HG02623 (cell line): ENCODE data around the gene LHX3.

Experiments used
- ATAC-seq: cut with Tn5 transposase; IDR thresholded peaks from one replicate; pipeline ENCODE4 v1.9.1; 2021; ENCODE audit warnings: moderate library complexity; ENCODE audit not compliant: unreplicated experiment

LHX3 gene

DNA sequence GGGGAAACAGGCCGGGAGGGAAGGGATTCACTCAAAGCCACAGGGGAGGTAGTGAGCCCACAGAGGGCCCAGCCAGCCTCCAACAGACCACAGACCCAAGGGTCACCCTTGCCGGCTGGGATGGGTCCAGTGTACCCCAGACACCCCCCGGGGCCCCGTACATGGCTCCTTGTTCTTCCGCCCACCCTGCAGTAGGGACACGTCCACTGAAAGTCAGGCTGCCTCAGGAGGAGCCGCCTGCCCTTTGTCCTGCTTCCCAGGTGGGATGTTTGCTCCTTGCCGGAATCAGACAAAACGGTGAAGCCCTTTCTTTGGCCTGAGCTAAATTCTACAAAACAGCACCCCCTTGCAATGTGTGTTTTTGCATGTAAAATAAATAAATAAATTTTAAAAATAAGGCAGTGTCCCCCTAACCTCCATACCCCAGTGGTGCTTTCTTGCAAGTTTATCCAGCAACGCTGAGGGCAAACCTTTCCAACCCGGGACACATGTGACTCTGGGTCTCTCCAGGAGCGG, 25.8 kb downstream of the LHX3 start:
- ATAC-seq: no peak

DNA sequence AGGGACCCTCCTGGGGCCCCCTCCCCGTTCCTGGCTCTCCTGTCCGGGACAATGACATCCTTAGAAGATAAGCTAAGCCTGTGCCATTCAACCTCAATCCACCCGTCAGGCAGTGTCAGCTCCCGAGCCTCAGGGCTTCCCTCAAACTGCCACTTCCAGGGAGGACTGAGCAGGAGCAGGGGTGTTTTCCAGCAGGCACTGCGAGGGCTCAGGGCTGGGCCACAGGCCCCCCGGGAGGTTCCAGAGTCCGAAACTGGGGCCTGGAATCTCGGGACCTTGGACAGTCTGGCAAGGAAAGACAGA, 26.2 kb downstream of the LHX3 start:
- no peak for ATAC-seq

DNA sequence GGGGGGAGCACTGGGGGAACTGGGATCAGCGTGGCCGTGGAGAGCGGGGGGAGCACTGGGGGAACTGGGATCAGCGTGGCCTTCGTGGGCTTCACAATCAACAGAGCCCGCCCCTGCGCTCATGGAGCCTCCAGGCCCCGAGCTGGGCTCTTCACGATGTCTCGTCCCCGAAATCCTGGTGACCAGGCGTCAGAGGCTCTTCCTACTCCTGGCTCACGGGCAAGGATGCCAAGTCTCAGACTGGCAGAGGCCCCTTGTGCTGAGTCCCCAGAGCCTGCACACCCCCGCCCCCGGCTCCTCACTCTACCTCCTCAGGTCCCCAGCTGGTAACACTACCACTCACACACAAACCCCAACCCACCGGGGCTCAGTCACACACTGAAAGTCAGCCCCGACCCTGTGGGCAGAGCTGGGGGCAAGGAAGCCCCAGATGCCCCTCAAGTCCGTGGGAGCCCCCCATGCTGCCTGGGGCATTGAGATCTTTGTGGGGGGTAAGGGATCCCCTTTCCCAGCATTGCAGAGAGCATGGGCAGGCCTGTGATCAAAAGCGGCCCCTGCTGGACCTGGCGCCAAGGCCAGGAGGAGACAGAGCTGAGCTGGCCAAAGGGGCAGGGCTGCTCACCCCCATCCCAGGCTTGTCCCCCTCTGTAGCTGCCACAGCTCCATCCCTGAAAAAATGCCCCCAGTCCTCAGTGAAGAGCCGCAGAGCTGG, 26.7 kb downstream of the LHX3 start:
- ATAC-seq: no peak

DNA sequence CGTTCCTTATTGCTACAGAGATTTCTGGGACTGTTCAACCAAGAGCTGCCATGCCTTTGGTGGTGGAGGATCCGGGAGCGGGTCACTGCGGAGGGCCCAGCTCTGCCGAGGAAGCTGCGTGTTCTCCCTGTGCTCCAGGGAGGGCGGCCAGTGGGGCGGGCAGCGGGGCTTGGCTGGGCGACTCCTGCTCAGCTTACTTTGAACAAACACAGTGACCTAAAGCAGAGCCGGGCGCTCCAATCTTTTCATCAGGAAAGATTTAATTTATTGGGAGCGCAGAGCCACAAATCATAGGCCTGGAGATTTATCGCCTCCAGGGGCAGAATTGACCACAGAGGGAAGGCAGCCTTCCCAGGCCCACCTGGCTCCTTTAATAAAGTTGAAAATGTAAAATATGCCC, 27.7 kb downstream of the LHX3 start:
- ATAC-seq: no peak

DNA sequence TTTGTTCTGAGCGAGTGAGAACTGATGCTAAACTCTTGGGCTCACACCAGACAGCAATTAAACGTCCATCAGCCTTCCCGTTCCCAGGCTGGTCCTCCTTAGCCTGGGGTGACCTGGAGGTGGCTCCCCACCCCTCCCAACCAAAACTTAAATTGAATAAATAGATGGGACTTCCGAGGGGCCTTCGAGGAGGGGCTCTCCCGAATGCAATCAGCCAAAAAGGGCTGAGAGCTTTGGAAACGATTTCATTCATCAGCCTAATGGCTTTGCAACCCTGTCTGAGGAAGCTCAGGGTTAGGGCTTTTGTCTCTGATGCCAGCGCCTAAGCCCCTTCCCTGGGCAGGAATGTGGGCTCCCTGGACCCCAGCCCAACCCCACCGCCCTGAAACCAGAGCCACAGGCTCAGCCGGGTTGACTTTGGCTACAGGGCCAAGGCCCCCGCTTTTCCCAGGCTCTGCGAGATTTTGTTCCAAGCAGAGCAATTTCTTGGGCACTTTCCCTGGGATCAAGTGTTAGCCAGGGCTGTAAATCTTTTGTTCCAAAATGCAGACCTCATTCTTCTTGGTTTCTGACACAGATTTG, 29.2 kb downstream of the LHX3 start:
- no peak for ATAC-seq

DNA sequence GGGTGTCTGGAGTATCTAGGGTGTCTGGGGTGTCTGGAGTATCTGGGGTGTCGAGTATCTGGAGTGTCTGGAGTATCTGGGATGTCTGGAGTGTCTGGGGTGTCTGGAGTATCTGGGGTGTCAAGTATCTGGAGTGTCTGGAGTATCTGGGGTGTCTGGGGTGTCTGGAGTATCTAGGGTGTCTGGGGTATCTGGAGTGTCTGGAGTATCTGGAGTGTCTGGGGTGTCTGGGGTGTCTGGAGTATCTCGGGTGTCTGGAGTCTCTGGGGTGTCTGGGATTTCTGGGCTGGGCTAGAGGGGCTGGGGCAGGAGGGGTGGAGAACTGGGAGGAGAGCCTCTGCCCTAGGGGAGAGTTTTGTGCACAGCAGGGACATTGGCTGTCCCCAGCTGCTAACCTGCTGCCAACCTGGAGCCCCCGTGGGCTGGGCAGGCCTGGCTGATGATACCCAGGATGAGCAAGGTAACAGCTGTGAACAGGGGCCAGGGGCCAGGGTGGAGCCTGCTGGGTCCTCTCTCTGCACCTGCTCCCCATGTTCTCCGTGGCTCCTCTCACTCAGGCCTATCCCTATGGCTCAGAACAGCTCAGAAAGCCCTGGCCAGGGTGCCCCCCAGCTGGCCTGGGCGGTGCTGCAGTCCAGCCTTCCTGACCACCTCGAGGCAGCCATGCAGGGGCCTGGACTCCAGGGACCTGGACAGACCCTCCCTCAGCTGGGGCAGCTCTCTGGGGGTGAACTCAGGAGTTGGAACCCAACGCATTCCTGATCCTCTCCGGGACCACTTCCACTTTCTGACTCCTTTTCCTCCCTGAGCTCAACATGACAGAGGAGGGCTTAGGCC, 29.9 kb downstream of the LHX3 start:
- no peak for ATAC-seq

DNA sequence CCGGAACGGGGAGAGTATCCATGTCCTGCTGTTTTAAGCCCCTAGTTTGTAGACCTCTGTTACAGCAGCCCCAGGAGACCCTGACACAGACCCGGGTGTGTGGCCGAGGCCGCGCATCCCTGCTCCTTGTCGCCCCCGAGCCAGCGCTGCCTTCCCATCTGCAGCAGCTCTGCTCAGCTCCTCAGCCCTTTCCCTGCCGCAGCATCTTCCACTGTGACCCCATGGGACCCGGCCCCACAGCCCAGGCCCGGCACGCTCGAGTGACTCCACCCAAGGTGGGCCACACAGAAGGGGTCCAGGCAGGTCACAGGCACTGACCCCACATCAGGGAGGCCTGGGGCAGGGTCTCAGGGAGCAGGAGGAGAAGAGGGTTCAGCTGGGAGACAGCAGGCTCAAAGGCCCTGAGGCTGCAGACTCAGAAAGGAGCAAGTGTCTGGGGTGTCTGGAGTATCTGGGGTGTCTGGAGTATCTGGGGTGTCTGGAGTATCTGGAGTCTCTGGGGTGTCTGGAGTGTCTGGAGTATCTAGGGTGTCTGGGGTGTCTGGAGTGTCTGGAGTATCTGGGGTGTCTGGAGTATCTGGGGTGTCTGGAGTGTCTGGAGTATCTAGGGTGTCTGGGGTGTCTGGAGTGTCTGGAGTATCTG, 31.2 kb downstream of the LHX3 start:
- ATAC-seq: no peak

DNA sequence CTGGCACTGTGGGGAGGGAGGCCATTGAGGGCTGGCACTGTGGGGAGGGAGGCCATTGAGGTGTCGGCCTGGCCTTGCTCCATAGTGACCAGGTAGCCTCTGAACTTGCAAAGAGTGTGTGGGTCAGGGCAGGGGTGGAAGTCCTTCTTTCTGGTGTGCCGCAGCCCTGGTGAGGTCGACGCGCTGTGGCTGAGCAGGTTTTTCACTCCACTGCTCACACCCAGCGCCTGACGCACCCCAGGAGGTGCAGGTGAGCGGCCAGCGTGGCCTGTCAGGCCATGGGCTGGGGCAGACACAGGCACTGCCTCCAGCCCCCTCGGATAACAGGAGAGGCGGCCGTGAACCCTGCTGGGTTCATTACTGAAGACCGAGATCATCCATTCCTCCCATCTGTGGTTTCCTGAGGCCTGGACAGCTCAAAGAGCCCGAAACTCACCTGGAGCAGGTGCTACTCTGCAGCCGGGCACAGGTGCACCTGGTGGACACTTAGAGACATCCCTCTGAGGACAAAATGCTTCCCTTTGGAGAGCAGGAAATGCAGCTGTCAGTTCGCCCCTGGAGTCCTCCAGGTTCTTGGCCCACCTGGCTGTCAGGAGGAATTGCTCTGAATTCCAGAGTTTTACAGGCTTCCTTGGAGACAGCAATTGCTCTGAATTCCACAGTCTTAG, 32.4 kb downstream of the LHX3 start:
- no peak for ATAC-seq

DNA sequence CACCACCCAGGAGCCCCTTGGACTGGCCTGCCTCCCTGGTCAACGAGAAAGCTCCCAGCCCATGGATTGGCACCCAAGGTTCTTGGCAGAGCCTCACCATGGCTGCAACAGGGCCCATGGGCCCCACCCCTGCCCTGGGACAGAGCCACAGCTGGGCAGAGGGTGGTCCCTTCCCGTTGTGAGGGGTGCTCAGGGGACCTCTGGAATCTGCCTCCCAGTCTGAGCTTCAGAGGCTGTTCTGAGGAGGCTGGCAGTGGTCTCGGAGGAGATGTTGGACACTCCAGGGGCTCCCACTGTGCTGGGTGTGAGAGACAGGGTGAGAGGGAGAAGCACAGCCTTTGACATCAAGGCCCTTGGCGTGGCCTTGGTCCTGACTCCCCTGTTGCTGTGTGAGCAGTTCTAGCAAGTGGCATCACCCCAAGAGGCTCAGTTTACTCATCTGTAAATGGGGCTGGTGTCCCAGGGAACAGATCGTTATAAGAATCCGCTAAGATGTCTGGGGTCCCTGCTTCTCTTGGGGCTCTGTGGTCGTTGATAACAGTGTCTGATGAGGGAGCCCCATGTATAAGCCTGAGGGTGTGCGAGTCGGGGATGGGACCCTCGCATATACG, 33.0 kb downstream of the LHX3 start:
- no peak for ATAC-seq

DNA sequence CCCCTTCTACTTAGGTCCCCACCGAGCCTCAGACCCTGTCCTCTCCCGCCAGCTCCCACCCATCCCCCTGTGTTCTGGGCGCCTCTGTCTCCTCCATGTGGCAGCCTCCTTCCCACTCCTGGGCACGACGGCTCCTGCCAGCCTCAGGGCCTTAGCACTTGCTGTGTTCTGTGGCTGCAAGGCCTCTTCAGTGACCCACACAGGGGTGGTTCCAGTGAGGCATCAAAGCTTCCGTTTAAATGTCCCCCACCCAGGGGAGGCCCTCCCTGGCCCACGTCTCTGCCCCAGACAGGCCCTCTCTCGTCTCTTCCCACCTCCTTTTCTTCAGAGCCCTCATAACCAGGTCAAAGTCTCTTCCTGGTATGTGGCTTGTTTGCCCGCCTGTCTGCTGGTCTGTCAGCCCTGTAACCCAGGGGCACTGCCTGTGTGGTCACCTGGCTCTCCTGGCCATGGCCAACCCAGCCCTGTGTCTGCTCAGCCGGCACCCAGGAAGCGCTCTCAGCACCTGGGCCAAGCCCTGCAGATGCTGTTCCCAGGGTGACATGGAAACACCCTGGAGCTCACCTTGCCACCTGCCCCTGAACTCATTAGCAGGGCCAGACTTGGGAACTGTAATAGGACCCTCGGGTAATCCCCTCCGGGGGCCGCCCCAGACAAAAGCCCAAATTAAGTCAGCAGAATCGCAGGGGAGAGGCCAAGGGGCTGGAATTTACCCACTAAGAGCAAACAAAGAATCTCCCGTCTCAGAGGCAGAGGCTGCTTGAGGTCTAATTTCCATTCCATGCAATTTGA, 33.7 kb downstream of the LHX3 start:
- ATAC-seq: no peak

DNA sequence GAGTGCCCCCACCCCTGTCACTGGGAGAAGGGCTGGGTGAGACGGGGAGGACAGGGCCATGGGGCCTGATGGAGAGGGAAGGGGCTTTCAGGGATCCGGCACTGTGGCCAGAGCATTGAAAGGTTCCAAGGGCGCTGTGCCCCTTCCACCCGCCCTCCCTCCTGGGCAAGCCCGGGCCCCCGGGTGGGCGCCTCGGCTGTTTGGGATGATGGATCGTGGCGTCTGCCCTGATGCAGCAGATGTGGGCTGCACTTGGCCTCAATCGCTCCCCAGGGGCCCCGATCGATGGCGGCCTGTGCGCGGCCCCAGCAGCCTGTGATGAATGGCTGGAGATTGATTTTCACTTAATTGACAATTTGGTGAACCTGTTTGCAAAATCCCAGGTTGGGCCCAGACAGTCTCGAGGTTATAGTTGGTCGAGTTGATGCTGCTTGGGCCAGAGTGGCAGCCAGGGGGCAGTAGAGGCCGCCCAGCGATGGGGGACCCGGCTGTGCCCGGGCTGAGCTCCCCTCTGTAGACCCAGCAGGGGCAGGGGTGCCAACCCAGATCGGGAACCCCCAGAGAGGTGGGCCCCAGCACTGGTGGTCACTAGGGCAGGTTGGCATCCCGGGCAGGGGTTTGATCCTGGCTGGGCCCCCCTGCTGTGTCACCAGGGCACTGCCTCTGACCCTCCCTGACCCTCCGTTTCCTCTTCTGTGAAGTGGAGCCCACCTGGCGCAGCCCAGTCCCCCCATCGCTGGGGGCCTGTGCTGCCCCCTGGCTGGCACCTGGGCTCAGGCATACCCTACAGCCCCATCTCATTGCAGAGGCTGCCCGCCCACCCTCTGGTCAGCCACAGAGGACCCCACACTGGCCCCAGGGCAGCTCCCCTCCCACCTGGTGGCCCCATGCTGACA, 34.7 kb downstream of the LHX3 start:
- no peak for ATAC-seq

DNA sequence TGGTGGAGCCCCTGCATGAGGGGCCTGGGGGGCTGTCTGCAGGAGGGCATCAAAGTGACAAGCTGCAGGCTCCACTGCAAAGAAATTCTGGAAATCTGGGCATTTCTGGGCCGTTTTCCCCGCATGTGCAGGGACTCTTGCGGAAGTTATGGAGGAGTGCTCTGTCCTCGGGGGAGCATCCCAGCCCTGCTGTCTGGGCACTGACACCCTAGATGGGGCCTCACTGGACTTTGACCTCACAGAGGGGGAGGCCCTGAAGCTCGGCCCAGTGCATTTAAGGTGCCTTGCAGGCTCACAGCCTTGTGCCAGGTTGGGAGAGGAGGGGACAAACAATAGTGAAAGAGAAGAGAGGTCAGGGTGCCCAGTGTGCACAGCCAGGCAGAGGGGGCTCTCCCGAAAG, 35.4 kb downstream of the LHX3 start:
- ATAC-seq: no peak

DNA sequence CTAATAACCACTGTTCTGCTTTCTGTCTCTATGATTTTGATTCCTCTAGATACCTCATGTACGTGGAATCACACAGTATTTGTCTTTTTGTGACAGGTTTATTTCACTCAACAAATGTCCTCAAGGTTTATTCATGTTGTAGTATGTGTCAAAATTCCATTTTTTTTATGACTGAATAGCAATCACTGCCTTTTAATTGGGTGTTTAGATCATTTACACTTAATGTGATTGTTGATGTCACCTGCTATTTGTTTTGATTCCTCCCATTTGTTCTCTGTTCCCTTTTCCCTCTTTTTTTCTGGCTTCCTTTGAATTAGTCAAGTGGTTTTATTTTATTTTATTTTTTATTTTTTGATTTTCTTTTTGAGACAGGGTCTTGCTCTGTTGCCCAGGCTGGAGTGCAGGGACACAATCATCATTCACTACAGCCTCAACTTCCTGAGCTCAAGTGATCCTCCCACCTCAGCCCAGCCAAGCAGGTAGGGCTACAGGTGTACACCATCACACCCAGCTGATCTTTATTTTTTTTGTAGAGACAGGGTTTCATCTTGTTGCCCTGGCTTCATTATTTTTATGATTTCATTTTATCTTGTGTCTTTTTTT, 41.6 kb downstream of the LHX3 start:
- ATAC-seq: no peak

DNA sequence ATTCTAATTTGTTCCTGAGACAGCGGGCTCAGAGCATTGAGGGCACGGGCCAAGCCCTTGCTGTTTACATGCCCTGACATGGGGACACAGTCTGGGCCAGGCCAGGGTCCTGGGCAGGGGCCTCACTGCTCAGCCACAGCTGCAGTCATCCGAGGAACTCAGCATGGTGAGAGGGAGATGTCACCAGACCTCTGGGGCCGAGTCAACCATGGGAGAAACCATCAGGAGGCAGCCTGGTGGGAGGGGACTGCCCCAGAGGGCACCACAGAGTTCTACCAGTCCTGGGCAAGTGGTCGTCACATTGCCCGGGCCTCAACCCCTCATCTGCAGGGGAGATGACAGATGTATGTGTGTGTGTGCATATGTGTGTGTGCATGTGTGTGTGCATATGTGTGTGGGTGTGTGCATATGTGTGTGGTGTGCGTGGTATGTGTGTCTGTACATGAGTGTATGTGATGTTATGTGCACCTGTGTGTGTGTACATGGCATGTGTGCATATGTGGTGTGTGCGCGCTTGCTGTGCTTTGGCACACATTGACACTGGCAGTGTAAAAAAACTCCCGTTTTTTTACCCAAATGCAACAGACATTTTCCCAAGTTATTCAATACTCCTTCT, 43.8 kb downstream of the LHX3 start:
- ATAC-seq: no peak

DNA sequence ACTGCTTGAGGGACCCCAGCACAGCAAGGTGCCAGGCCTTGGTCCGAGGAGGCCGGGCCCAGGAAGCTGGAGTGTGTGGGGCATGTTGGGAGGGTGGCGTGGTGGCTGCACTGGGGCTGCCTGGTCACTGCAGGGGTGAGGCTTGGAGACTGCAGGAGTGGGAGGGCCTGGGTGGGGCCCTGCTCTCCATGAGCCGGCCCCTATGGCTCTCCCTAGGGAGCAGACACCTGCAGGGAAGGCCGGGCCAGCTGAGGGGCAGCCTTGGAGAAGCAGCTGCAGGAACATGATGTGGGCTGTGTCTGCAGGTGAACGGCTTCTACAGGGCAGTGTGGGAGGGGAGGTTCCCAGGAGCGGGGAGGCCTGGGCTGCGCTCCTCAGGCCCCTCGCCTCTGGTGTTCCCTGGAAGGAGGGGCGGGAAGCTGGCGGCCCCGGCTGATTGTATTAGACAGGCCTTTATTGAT, 44.5 kb downstream of the LHX3 start:
- no peak for ATAC-seq

DNA sequence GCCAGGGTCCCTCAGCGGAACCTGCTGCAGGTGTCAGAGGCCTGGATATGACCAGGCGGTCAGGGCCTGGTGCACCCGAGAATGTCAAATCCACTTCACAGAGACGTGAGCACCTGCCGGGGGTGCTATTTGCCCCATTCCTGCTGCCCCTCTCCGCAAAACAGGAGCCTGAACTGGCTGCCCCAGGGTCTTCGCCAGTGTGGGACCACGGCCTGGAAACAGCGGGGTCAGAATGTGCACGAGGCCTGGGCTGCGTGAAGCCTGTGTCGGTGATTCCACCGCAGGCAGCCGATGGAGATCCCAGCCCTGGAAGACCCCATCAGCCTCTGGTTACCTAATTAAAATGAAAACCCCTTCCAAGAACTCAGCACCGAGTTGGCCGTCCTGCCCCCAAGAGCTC, 45.1 kb downstream of the LHX3 start:
- no peak for ATAC-seq

DNA sequence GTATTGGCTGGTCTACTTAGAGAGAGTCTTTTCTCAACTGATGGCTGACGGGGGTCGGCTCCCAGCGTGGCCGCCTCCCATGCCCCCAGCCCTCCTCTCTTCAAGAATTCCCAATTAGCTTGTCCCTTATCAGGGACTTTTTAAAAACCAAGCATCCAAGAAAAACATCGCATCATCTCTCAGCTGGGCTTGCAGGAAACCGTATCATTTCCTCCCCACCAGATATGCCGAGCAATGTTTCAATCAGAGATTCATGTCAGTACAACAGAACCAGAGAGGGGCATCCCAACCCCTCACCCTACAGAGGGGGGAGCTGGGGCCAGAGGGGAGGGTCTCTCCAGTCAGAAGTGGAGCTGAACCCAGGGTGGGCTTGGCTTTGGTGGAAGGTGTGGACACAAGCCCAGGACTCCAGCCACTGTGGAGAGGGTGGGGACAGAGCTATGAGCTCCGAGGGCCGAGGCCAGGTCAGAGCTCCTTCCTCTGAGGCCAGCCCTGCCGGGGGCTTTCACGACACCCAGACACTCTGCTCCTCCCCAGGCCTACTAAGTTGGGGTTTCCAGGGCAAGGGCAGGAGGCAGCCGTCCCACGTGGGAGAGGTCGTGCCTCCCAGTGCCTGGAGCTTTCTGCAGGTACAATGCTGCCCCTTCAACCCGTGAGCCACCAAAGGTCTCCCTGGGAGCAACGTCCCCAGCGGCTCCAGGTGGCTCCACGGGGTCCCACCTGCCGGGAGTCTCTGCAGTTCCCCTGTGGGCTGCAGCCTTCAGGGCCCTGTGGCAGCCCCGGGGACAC, 47.3 kb downstream of the LHX3 start:
- no peak for ATAC-seq
